Measurements from ENCODE around the gene ANKRD11.
"Not testable (repeated sequence)": the region's sequence is repeated elsewhere in the genome, so short reads cannot be mapped to it uniquely, and the experiment has no call there.

The ANKRD11 gene

GRCh38 chr16:89401641-89402445, 88.5 kb downstream of the ANKRD11 start:
- ATAC-seq = no peak

- no peak for ATAC-seq
These were observed 89.2 kb downstream of the ANKRD11 start for GRCh38 chr16:89401205-89401604.

GRCh38 chr16:89400740-89401139, 89.6 kb downstream of the ANKRD11 start:
- no peak for ATAC-seq

GRCh38 chr16:89398924-89399323, 91.4 kb downstream of the ANKRD11 start:
- no peak for ATAC-seq

GRCh38 chr16:89397331-89397861, 93.0 kb downstream of the ANKRD11 start:
- ATAC-seq = no peak

- ATAC-seq = no peak
These were observed 94.2 kb downstream of the ANKRD11 start for GRCh38 chr16:89396156-89396555.

- no peak for ATAC-seq
These were observed 94.9 kb downstream of the ANKRD11 start for GRCh38 chr16:89395150-89396142.

GRCh38 chr16:89393738-89394406, 96.5 kb downstream of the ANKRD11 start:
- ATAC-seq = no peak

- no peak for ATAC-seq
These were observed 97.3 kb downstream of the ANKRD11 start for GRCh38 chr16:89392881-89393737.

GRCh38 chr16:89390224-89390583, 100.2 kb downstream of the ANKRD11 start:
- ATAC-seq = not testable (repeated sequence)

- not testable (repeated sequence) for ATAC-seq
These were observed 100.7 kb downstream of the ANKRD11 start for GRCh38 chr16:89389504-89390223.

GRCh38 chr16:89388536-89388935, 101.8 kb downstream of the ANKRD11 start:
- no peak for ATAC-seq

GRCh38 chr16:89386306-89387185, 103.8 kb downstream of the ANKRD11 start:
- ATAC-seq = no peak

- ATAC-seq = no peak
These were observed 104.6 kb downstream of the ANKRD11 start for GRCh38 chr16:89385712-89386111.

GRCh38 chr16:89384282-89384681, 106.1 kb downstream of the ANKRD11 start:
- no peak for ATAC-seq

GRCh38 chr16:89383095-89384003, 107.0 kb downstream of the ANKRD11 start:
- peak; percentile 69 to 75 for ATAC-seq

GRCh38 chr16:89382555-89382954, 107.8 kb downstream of the ANKRD11 start:
- ATAC-seq = peak; percentile 39 to 41

GRCh38 chr16:89381788-89382187, 108.6 kb downstream of the ANKRD11 start:
- ATAC-seq = no peak

GRCh38 chr16:89380681-89381080, 109.7 kb downstream of the ANKRD11 start:
- ATAC-seq = no peak
